ENCODE data around the gene KCNIP4.

DNA sequence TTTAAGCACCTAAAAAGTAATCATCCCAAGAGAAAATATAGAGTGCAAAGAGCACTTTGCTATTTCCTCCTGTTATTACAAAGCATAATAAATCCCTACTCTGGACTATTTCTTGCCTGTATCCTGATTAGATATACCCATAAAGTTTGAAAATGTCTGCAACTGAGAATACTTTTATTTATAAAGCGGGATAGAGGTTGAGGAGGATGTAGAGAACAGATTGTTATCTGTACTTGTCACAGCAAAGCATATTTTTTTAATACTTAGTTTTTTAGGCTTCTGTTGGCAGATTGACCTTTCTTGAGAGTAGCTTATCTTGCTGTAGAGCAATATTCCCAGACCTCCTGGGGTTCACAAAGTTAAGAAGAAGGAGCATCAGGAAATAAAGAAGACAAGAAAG is 396.1 kb downstream of the KCNIP4 start:
- no peak for TF ChIP-seq EP300 (IDR thresholded peaks at IDR 0.05)
- TF ChIP-seq, protein P1, sequence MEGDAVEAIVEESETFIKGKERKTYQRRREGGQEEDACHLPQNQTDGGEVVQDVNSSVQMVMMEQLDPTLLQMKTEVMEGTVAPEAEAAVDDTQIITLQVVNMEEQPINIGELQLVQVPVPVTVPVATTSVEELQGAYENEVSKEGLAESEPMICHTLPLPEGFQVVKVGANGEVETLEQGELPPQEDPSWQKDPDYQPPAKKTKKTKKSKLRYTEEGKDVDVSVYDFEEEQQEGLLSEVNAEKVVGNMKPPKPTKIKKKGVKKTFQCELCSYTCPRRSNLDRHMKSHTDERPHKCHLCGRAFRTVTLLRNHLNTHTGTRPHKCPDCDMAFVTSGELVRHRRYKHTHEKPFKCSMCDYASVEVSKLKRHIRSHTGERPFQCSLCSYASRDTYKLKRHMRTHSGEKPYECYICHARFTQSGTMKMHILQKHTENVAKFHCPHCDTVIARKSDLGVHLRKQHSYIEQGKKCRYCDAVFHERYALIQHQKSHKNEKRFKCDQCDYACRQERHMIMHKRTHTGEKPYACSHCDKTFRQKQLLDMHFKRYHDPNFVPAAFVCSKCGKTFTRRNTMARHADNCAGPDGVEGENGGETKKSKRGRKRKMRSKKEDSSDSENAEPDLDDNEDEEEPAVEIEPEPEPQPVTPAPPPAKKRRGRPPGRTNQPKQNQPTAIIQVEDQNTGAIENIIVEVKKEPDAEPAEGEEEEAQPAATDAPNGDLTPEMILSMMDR (IDR thresholded peaks at IDR 0.05): no peak

Data from tibial nerve (tissue), 4 donors.